ENCODE data around the gene DPYD.

- TF ChIP-seq CTCF (conservative IDR thresholded peaks at IDR 0.05; ENCODE audit: low read length) (no peak), EZH2phosphoT487 (IDR thresholded peaks at IDR 0.05; ENCODE audit: borderline replicate concordance) (no peak)
Observed at GRCh38 chr1:97680470-97680869, 240.4 kb downstream of the DPYD start.

All from Loucy (cell line).